Fibroblast of skin of right biceps (primary cell): ENCODE data around the gene PRAMEF2.
"Not testable (repeated sequence)": the region's sequence is repeated elsewhere in the genome, so short reads cannot be mapped to it uniquely, and the experiment has no call there.

Experiments
- DNase-seq: peaks from one replicate; pipeline ENCODE4 v3.0.0-alpha.2; 2013

PRAMEF2 gene

DNA sequence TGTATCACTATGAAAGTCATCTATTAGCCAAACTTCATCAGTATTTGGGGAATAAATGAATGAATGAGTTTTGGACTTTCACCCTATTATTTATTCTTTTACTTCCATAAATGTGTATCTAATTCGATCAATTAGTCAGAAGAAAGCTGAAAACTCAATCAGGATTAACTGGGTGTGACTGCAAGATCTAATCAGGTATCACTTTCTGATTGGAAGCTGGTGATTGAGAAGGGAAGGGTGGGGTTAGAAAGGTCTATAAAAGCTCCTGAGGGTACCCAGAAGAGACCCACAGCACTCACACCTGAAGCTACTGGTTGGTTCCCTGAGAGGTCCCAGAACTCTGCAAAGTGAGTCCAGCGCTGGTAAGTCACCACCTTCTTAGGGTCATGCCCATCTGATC is at the start of gene PRAMEF2:
Gene PRAMEF2, plus strand, starts transcription at position 301 of the 400 bp plus-strand sequence. CDS start 1,924 bp downstream, outside the sequence.
- not testable (repeated sequence) for DNase-seq

DNA sequence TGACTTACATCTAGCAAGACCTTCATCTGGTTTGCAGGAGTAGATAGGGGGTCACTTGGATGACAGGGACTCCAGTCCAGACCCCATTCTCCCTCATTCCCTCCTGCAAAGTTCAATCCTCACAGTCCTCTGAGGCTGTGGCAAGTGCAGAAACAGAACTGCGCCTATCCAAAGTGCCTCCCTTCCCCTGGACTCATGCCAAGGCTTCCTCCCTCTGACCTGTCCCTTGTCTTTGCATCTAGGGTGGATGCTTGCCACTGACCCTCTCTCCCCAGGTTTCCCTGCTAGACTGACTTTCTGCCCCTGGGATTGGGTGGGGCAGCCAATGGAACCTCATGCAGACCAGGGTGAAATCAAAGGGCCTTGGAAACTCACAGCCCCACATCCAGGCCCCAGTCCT is 47.0 kb upstream of the PRAMEF2 start:
- no peak for DNase-seq

DNA sequence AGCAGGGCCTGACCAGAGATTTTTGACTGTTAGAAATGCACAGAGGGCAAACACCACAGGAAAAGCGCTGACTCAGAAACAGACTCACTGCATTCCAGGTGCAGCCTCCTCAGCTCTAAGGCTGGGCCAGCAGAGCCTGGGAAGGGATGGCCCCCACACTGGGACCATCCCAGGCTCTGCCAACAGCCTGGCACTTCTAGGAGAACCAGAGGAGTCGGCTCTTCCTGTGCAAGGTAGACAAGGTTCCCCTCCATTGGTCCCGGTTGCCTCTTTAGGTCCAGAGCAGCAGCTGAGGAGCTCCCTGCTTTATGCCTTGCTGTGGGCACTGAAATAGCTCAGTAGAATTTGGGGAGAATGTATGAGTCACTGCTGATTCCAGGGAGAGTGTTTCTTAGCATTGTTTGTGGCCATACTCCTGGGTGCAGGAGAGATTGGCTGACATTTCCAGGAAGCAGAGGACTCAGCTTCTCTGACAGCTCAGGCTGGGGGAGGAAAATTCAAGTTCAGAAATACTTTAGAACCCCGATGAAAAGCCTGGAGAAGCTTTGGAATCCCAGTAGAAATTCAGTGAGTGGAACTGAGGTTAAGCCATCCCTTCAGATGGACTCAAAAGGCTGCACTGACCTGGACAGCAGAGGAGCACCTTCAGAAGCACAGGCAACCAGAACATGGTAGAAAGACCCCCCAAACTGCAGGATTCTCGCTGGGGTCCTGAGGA is 46.0 kb upstream of the PRAMEF2 start:
- DNase-seq: peak; percentile 72

DNA sequence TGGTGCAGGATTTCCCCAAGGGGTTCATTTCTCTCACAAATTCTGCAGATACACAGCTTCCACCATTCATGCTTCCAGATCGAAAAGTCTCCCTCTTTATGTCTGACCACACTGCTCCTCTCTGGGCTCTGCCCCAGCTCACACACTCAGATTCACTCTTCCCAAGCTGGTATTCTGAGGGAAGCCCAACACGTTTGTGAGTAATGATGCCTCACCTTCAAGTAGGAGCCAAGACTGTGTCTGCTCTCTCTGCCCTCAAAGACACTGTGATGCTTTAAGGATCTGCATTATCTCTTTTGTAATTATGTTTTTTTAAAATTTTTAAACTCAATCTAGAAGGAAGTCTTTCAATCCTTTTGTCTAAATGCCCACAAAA is 45.5 kb upstream of the PRAMEF2 start:
- peak; percentile 33 for DNase-seq

- not testable (repeated sequence) for DNase-seq
These were observed 37.8 kb upstream of the PRAMEF2 start for GRCh38 chr1:12819061-12819460.

DNA sequence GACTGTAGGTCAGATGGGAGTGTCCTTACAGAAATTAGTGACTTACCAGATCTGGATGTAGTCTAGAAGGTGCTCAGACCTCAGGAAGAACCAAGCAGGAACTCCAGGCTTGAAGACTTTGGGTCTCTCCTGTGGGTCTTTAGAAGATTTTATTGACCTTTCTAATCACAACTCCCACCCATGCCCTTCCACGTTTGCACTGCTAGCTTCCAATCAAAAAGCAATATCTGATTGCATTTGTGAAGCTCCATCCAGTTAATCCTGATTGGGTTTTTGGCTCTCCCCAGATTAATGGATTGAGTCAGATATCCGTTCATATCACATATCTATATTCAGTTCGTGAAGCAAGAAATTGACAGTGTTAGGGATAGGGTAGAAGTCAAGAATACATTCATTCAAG is 25.6 kb upstream of the PRAMEF2 start, which contains the start of gene PRAMEF11:
Gene PRAMEF11, minus strand, starts transcription at position 101 of the 400 bp plus-strand sequence. CDS start 2,621 bp downstream, outside the sequence.
- DNase-seq: not testable (repeated sequence)

DNA sequence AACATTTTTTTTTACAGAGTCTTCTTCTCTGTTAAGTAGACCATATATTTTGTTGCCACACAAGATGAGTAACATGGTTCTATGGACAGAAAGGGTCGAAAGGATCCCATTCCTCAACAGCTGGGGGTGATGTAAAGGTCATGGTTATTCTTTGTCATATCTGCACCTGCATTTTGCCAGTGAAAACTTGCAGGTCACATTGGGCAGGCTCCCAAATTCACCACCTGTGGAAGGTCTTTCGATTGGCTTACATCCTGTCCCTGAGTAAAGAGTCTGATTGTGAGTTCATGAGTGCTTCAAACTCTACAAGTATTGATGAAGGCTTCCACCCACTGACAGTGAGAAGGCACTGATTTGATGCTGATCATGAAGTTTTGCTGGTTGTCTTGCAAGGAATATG is 23.6 kb upstream of the PRAMEF2 start:
- DNase-seq: not testable (repeated sequence)

DNA sequence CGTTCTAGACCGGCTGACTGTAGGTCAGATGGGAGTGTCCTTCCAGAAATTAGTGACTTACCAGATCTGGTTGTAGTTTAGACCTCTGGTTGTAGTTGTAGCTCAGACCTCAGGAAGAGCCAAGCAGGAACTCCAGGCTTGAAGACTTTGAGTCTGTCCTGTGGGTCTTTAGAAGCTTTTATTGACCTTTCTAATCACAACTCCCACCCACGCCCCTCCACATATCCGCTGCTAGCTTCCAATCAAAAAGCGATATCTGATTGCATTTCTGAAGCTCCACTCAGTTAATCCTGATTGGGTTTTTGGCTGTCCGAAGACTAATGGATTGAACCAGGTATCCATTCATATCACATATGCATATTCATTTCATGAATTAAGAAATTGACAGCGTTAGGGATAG is 8.3 kb upstream of the PRAMEF2 start, which contains the start of gene HNRNPCL1:
Gene HNRNPCL1, minus strand, starts transcription at position 101 of the 400 bp plus-strand sequence. CDS start 431 bp downstream, outside the sequence.
- DNase-seq: not testable (repeated sequence)

DNA sequence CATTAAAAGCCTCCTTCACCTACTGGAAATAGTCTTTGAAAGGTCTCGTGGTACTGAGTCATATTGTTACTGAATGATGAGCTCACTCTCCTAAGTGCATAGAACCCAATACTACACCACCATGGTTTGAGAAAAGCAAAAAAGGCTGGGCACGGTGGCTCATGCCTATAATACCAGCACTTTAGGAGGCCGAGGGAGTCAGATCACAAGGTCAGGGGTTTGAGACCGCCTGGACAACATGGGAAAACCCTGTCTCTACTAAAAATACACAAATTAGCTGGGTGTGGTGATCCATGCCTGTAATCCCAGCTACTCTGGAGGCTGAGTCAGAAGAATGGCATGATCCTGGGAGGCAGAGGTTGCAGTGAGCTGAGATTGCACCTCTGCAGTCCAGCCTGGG is 5.1 kb upstream of the PRAMEF2 start:
- peak; percentile 0 for DNase-seq

- not testable (repeated sequence) for DNase-seq
These were observed 6.4 kb downstream of the PRAMEF2 start for GRCh38 chr1:12863131-12863880.

GRCh38 chr1:12878453-12878852 is 21.6 kb downstream of the PRAMEF2 start:
- not testable (repeated sequence) for DNase-seq

DNA sequence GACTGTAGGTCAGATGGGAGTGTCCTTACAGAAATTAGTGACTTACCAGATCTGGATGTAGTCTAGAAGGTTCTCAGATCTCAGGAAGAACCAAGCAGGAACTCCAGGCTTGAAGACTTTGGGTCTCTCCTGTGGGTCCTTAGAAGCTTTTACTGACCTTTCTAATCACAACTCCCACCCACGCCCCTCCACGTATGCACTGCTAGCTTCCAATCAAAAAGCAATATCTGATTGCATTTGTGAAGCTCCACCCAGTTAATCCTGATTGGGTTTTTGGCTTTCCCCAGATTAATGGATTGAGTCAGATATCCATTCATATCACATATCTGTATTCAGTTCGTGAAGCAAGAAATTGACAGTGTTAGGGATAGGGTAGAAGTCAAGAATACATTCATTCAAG is 29.2 kb downstream of the PRAMEF2 start, which contains the start of gene PRAMEF4:
Gene PRAMEF4, minus strand, starts transcription at position 101 of the 400 bp plus-strand sequence. CDS start 2,807 bp downstream, outside the sequence.
- DNase-seq: not testable (repeated sequence)

DNA sequence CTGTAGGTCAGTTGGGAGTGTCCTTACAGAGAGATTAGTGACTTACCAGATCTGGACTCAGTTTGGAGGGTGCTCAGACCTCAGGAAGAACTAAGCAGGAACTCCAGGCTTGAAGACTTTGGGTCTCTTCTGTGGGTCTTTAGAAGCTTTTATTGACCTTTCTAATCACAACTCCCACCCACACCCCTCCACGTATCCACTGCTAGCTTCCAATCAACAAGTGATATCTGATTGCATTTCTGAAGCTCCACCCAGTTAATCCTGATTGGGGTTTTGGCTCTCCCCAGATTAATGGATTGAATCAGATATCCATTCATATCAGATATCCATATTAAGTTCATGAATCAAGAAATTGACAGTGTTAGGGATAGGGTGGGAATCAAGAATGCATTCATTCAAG is 41.3 kb downstream of the PRAMEF2 start, which contains the start of gene PRAMEF10:
Gene PRAMEF10, minus strand, starts transcription at position 101 of the 400 bp plus-strand sequence. CDS start 2,423 bp downstream, outside the sequence.
- not testable (repeated sequence) for DNase-seq

- not testable (repeated sequence) for DNase-seq
These were observed 42.3 kb downstream of the PRAMEF2 start for GRCh38 chr1:12899186-12899585.

DNA sequence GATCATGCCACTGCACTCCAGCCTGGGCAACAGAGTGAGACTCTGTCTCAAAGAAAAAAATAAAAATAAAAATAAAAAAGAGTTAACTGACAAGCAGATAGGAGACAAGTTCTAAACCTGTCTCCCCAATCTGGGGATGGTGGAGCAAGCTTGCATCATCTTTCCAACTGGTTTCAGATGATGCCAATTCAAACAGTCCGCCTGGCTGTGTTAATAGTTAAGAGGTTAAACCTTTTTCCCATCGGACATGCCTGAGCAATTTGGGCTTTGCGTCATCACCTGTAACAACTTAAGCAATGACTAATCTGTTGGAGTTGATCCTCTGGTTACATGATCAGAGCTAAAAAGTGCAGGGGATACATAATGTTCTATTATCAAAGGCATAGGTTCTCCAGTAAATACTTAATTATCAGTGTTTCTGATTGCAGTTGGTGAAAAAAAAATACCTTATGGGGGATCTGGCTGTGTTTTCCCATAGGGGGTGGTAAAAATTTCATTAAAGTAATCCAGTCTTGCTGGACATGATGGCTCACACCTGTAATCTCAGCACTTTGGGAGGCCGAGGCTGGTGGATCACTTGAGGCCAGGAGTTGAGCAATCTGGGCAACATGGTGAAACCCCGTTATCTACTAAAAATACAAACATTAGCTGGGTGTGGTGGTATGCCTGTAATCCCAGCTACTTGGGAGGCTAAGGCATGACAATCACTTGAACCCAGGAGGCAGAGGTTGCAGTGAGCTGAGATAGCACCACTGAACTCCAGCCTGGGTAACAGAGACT is 47.1 kb downstream of the PRAMEF2 start:
- not testable (repeated sequence) for DNase-seq
